Raji (cell line): ENCODE results near the gene MT1F.

ENCODE experiments used
- POLR2A ChIP-seq: IDR thresholded peaks from 2 replicates; pipeline ENCODE4 v1.6.1; 2011; ENCODE audit warnings: low read depth, low read length, control low read depth; ENCODE audit not compliant: insufficient read depth

The MT1F gene

DNA sequence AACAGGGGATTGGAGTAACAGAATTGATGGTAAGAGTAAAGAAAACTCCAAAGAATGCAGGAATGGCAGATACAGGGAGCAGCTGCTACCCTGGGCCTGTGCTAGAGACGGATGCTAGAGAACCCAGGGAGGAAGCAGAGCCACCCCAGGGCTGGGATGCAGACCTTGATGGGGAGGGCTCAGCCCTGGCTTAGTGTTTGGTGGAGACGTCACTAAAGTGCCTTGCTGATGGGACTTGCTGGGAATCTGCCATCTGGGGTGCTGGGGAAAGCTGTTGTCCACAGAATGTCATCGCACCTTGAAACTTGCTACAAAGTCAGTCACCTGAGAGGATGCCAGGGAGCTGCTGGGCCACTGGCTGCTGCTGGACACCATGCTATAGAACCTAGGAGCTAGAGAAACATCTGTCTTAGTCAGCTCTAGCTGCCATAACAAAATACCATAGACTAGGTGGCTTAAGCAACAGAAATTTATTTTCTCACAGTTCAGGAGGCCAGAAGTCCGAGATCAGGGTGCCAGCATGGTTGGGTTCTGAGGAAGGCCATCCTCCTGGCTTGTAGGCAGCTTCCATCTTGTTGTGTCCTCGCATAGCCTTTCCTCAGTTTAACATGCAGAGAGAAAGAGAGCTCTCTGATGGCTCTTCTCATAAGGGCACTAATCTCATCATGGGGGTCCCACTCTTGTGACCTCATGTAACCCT is 39.8 kb downstream of the MT1F start:
- TF ChIP-seq POLR2A = no peak

DNA sequence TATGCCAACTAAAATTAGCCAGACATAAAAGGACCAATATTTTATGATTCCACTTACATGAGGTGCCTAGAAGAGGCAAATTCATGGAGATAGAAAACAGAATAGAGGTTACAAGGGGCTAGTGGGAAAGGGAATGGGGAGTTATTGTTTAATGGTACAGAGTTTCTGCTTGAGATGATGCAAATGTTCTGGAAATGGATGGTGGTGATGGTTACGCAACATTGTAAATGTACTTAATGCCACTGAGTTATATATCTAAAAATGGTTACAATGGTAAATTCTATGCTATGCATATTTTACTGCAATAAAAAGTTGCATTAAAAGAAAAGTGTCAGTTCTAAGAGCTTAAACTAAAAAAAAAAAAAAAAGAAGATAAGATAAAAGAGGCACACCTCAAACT is 42.4 kb downstream of the MT1F start:
- no peak for TF ChIP-seq POLR2A

DNA sequence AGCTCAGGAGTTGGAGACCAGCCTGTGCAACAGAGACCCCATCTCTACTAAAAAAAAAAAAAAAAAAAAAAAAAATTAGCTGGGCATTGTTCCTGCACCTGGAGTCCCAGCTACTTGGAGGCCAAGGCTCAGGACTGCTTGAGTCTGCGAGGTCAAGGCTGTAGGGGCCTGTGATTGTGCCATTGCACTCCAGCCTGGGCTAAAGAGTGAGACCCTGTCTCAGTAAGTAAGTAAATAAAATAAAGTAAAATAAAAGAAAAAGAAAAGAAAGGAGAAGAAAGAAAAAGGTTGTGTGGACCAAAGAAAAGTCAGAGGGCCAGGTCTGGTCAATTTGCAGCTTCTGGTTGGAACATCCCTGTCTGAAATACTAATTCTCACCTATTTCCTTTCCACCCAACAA is 42.9 kb downstream of the MT1F start:
- no peak for TF ChIP-seq POLR2A

DNA sequence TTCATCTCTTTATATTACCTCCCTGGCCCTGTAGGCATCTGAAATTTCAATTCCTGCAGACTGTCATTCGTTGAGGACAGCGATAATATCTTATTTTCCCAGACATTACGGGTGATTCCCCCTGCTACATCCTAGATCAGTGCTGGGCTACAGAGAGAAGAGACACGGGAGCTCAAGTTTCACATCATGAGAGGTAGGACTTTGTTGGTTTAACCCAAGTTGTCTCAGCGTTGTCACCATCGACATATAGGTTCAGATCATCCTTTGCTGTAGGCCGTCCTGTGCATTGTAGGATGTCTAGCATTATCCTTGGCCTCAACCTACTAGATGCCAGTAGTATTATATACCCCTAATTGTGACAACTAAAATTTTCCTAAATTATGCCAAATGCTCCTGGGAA is 43.8 kb downstream of the MT1F start:
- TF ChIP-seq POLR2A = no peak

DNA sequence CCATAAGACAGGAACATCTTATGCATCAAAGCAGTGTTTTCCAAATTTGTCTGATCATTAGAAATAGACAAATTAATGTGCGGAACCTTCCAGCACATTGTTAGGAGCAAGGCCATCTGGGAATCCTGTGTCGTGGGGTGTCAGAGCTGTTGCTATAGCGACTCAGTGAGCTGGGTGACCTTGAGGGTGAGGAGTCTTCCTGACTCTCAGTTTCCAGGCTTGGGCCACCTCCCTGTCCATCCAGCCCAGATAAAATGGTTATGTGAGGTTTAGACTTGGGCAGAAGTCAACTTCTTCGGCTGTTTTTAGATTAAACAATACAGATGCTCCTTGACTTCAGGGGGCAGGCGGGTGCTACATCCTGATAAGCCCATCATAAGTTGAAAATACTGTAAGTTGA is 45.1 kb downstream of the MT1F start:
- TF ChIP-seq POLR2A = no peak
